ENCODE results near the gene TAMM41. TPM values are rescaled to one million over a fixed set of nuclear protein-coding genes. Genes with fewer than 3 reads are reported as not detected.

TAMM41 gene
- total RNA-seq, 2 donors from 2014 or later: 12.3 to 14.5 TPM

DNA sequence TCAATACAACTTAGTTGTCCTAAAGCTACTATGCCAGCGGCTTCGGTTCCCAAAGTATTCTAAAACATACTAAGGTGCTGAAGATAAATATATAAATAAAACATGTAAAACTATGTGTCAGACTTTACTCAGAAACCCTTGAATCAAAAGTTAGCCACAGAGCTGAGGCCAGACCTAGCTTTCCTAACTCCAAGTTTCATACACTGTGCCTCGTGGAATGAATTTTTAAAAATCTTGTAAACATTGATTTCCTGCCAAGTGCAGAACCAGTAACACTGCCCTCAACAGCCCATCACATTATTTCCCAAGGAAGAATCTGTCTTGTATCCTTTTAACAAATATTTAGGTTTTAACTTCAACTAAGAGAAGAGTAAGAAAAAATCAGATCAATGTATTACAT lies 36.4 kb downstream of the TAMM41 start:
- no peaks in the 10 kb centered on the region for H3K9me3 ChIP-seq
- TF ChIP-seq CTCF (IDR thresholded peaks at IDR 0.05): no peak
- peak overlapping the region in 1 of 2 donors; percentile 25 for H3K27ac ChIP-seq
- no peak overlapping the region for H3K4me3 ChIP-seq
- DNase-seq (ENCODE audit: low spot score): no peak
- H3K4me1 ChIP-seq (ENCODE audit: control insufficient read depth in 1 of 2, low read depth in 2 of 2): peaks cover 0 to 4% of the 10 kb centered on the region in 2 donors
- no peak for ATAC-seq (ENCODE audit: insufficient number of reproducible peaks, low FRiP score, low read depth)
- H3K27me3 ChIP-seq (replicated peaks; ENCODE audit: insufficient read depth): no peaks in the 10 kb centered on the region
- H3K36me3 ChIP-seq: peaks cover 27% of the 10 kb centered on the region

- DNase-seq (ENCODE audit: low spot score) (no peak), ATAC-seq (ENCODE audit: insufficient number of reproducible peaks, low FRiP score, low read depth) (no peak)
- peaks cover 27% of the 10 kb centered on the region for H3K36me3 ChIP-seq
- H3K4me1 ChIP-seq (ENCODE audit: control insufficient read depth in 1 of 2, low read depth in 2 of 2): peaks cover 0 to 4% of the 10 kb centered on the region in 2 donors
- TF ChIP-seq CTCF (IDR thresholded peaks at IDR 0.05): no peak
- H3K4me3 ChIP-seq: no peak overlapping the region
- no peaks in the 10 kb centered on the region for H3K27me3 ChIP-seq (replicated peaks; ENCODE audit: insufficient read depth)
- H3K27ac ChIP-seq: no peak overlapping the region
- H3K9me3 ChIP-seq: no peaks in the 10 kb centered on the region
These were observed 38.5 kb downstream of the TAMM41 start for GRCh38 chr3:11808231-11808630.

GRCh38 chr3:11807686-11808085 lies 39.0 kb downstream of the TAMM41 start:
- ATAC-seq (ENCODE audit: insufficient number of reproducible peaks, low FRiP score, low read depth): no peak
- no peak overlapping the region for H3K27ac ChIP-seq

GRCh38 chr3:11805716-11806115 lies 41.0 kb downstream of the TAMM41 start:
- Histone ChIP-seq H3K4me3 (no peak overlapping the region), H3K27me3 (replicated peaks; ENCODE audit: insufficient read depth) (no peaks in the 10 kb centered on the region), H3K4me1 (ENCODE audit: control insufficient read depth in 1 of 2, low read depth in 2 of 2) (peaks cover 0 to 4% of the 10 kb centered on the region in 2 donors), H3K9me3 (no peaks in the 10 kb centered on the region), H3K36me3 (peaks cover 27% of the 10 kb centered on the region), H3K27ac (no peak overlapping the region)
- DNase-seq (ENCODE audit: low spot score): no peak
- no peak for ATAC-seq (ENCODE audit: insufficient number of reproducible peaks, low FRiP score, low read depth)
- TF ChIP-seq CTCF (IDR thresholded peaks at IDR 0.05): no peak

More at GRCh38 chr3:11807686-11808085, 39.0 kb downstream of the TAMM41 start:
- no peak overlapping the region for H3K4me3 ChIP-seq
- H3K4me1 ChIP-seq (ENCODE audit: control insufficient read depth in 1 of 2, low read depth in 2 of 2): peaks cover 0 to 4% of the 10 kb centered on the region in 2 donors
- no peaks in the 10 kb centered on the region for H3K27me3 ChIP-seq (replicated peaks; ENCODE audit: insufficient read depth)
- H3K36me3 ChIP-seq: peaks cover 25% of the 10 kb centered on the region
- TF ChIP-seq CTCF (IDR thresholded peaks at IDR 0.05): no peak
- no peaks in the 10 kb centered on the region for H3K9me3 ChIP-seq
- DNase-seq (ENCODE audit: low spot score): no peak

DNA sequence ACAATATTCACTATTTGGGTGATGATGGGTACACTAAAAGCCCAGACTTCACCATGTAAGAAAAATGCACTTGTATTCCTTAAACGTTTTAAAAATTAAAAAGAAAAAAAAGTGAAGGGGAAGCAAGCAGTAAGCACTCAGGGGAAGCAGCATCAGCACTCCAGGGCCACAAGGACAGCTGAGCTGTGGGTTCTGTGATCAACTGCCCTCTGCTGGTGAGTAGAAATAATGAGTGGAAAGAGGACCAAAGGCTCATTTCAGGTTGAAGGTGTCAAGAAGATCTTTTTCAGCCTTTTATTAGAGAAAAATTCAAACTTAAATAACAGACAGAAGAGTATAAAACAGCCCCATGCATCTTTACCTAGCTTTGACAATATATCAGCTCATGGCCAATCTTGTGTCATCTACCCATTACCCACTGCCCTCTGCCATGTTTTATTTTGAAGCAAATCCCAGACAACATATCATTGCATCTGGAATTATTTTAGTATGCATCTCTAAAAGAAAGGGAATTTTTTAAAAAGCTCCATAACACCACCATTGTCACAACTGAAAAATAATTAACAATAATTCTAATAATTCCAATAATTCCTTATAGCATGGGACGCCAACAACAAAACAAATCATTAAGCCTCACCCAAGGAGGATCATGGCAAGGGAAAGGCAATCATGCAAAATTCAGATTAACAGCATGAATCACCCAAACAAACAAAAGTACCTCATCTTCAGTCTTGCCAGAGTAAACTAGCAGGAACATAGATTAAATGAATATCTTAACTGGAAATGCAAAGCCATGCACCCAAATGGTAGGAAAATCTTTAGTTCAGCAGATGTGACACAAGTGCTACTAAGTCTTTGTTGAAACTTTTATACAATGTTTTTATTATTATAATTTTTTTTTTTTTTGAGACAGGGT lies 42.5 kb downstream of the TAMM41 start:
- H3K27ac ChIP-seq: no peak overlapping the region
- no peak for ATAC-seq (ENCODE audit: insufficient number of reproducible peaks, low FRiP score, low read depth)
- no peaks in the 10 kb centered on the region for H3K9me3 ChIP-seq
- H3K4me1 ChIP-seq (ENCODE audit: control insufficient read depth in 1 of 2, low read depth in 2 of 2): no peaks in the 10 kb centered on the region
- no peak overlapping the region for H3K4me3 ChIP-seq
- no peaks in the 10 kb centered on the region for H3K27me3 ChIP-seq (replicated peaks; ENCODE audit: insufficient read depth)
- no peak for DNase-seq (ENCODE audit: low spot score)
- peaks cover 29% of the 10 kb centered on the region for H3K36me3 ChIP-seq
- TF ChIP-seq CTCF (IDR thresholded peaks at IDR 0.05): peak; percentile 80
